Caco-2 (cell line): ENCODE measurements around the gene PRR15L. TPM values are rescaled to one million over a fixed set of nuclear protein-coding genes. Genes with fewer than 3 reads are reported as not detected.
A peak's percentile ranks its signal among the peaks of the same experiment; 100 is the strongest.

Experiments
- BruUV-seq: library from RNA; stranded (reverse); fragments of 400-500 nt; replicated peaks from 2 replicates; lab custom pipeline; 2021; lab: Mats Ljungman, UMichigan
- CTCF ChIA-PET: fragments of 300-600 bp; sonication (Branson Sonifier 250); formaldehyde crosslinking; loops from one replicate; lab custom pipeline; 2022; ENCODE audit warnings: antibody characterized with exemption; lab: Charles Lee
- POLR2A ChIA-PET: fragments of 300-600 bp; sonication (Branson Sonifier 250); formaldehyde crosslinking; loops from one replicate; lab custom pipeline; 2022; ENCODE audit warnings: antibody characterized with exemption; lab: Charles Lee
- DNase-seq, 2 experiments: peaks; one replicate each; pipeline versions ENCODE4 v3.0.0 to v3.0.0-alpha.2; 2020 to 2022
- H3K27me3 ChIP-seq: replicated peaks from 2 replicates; pipeline ENCODE4 v1.6.0; 2011; ENCODE audit warnings: low read length; ENCODE audit not compliant: control insufficient read depth, insufficient read depth
- H3K36me3 ChIP-seq: 2 replicates; pipeline ENCODE4 v1.5.1; 2011; ENCODE audit warnings: low read length; ENCODE audit not compliant: control insufficient read depth, insufficient read depth
- H3K4me1 ChIP-seq: fragments of 250-450 bp; sonication (Bioruptor Pico); 2 replicates; pipeline ENCODE4 v1.5.1; 2020; ENCODE audit warnings: mild to moderate bottlenecking
- H3K4me3 ChIP-seq: 2 replicates; pipeline ENCODE4 v1.5.1; 2011; ENCODE audit warnings: low read depth, mild to moderate bottlenecking, control low read depth, low read length
- H3K9me3 ChIP-seq: fragments of 250-450 bp; sonication (Bioruptor Pico); 2 replicates; pipeline ENCODE4 v1.5.1; 2020; ENCODE audit warnings: mild to moderate bottlenecking, moderate library complexity
- H3K27ac Mint-ChIP-seq: one replicate; pipeline ENCODE4 v1.8.0; 2022; ENCODE audit warnings: mixed read lengths; ENCODE audit not compliant: unreplicated experiment
- H3K27me3 Mint-ChIP-seq: one replicate; pipeline ENCODE4 v1.8.0; 2022; ENCODE audit warnings: mixed read lengths; ENCODE audit not compliant: insufficient read depth, unreplicated experiment
- H3K36me3 Mint-ChIP-seq: one replicate; pipeline ENCODE4 v1.8.0; 2022; ENCODE audit warnings: mild to moderate bottlenecking, mixed read lengths; ENCODE audit not compliant: insufficient read depth, unreplicated experiment
- H3K4me1 Mint-ChIP-seq: one replicate; pipeline ENCODE4 v1.8.0; 2022; ENCODE audit warnings: low read depth, mixed read lengths; ENCODE audit not compliant: unreplicated experiment
- H3K4me3 Mint-ChIP-seq: one replicate; pipeline ENCODE4 v1.8.0; 2022; ENCODE audit warnings: mild to moderate bottlenecking, moderate library complexity, mixed read lengths; ENCODE audit not compliant: unreplicated experiment
- H3K9me3 Mint-ChIP-seq: one replicate; pipeline ENCODE4 v1.8.0; 2022; ENCODE audit warnings: mixed read lengths; ENCODE audit not compliant: unreplicated experiment
- intact Hi-C: fragments of 100-400 bp; cut with micrococcal nuclease; formaldehyde crosslinking; loops from one replicate; pipeline ENCODE4 v1.10.0; 2022; ENCODE audit not compliant: unreplicated experiment
- total RNA-seq: library from RNA; stranded (reverse); gene quantifications from 2 replicates; pipeline ENCODE4 v1.2.3, GENCODE V29; 2022
- TF ChIP-seq, protein P1 (sequence below), 2 experiments: fragments of 200-600 bp in 1 of 2; IDR thresholded peaks; 1 replicate in 1 of 2; 2 replicates in 1 of 2; pipeline versions ENCODE4 v1.5.1 to v1.8.0; 2011 to 2022; ENCODE audit warnings: antibody characterized with exemption in 1 of 2, control low read depth in 1 of 2, inconsistent platforms in 1 of 2, low read depth in 1 of 2, low read length in 1 of 2, mild to moderate bottlenecking in 1 of 2, moderate library complexity in 1 of 2; ENCODE audit not compliant: insufficient read depth in 1 of 2, severe bottlenecking in 1 of 2, unreplicated experiment in 1 of 2

PRR15L gene
- total RNA-seq, 1 experiment from 2014 or later, result 24.3 TPM

DNA sequence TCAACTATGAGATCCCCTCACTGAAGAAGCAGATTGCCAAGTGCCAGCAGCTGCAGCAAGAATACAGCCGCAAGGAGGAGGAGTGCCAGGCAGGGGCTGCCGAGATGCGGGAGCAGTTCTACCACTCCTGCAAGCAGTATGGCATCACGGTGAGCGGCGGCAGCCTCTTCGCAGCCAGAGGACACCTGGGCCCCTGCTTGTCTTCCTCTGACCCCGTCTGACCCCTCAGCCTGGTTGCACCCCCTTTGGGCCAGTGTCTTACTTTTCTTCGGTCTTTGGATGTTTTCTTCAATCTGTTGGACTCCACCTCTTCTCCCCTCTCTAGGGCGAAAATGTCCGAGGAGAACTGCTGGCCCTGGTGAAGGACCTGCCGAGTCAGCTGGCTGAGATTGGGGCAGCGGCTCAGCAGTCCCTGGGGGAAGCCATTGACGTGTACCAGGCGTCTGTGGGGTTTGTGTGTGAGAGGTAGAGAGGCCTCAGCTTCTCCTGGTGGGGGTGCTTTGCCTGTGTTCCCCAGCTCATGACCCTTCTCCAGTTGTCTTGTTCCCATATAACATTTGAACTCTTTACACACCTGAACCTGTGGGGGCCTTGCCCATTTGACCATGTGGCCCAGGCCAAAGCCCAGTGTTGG, 17.6 kb upstream of the PRR15L start:
- ChIA-PET POLR2A (no interaction called here), CTCF (interaction anchor here (1.1 to 1.8 kb wide), 5 partner anchors 10 to 41 kb away, joined by 3 to 8 read pairs (median 5); partner anchors contain the start of gene PNPO)
- H3K4me1 Mint-ChIP-seq, result peaks cover 4% of the 10 kb centered on the region
- BruUV-seq, result no TSS peak
- no peak overlapping the region for H3K27ac Mint-ChIP-seq
- no peaks in the 10 kb centered on the region for H3K27me3 ChIP-seq
- peaks cover 21% of the 10 kb centered on the region for H3K36me3 ChIP-seq
- H3K4me3 Mint-ChIP-seq, result no peak overlapping the region
- H3K4me1 ChIP-seq, result peaks cover 2% of the 10 kb centered on the region
- peak in 1 of 2 experiments; percentile 50 for DNase-seq
- H3K27me3 Mint-ChIP-seq, result no peaks in the 10 kb centered on the region
- peaks cover 53% of the 10 kb centered on the region for H3K36me3 Mint-ChIP-seq
- intact Hi-C loops, result loop anchor here (1.0 kb wide), 1 partner anchor 36 kb away; no protein-coding TSS in a partner anchor
- no peaks in the 10 kb centered on the region for H3K9me3 Mint-ChIP-seq
- H3K4me3 ChIP-seq, result no peak overlapping the region
- TF ChIP-seq, protein P1, sequence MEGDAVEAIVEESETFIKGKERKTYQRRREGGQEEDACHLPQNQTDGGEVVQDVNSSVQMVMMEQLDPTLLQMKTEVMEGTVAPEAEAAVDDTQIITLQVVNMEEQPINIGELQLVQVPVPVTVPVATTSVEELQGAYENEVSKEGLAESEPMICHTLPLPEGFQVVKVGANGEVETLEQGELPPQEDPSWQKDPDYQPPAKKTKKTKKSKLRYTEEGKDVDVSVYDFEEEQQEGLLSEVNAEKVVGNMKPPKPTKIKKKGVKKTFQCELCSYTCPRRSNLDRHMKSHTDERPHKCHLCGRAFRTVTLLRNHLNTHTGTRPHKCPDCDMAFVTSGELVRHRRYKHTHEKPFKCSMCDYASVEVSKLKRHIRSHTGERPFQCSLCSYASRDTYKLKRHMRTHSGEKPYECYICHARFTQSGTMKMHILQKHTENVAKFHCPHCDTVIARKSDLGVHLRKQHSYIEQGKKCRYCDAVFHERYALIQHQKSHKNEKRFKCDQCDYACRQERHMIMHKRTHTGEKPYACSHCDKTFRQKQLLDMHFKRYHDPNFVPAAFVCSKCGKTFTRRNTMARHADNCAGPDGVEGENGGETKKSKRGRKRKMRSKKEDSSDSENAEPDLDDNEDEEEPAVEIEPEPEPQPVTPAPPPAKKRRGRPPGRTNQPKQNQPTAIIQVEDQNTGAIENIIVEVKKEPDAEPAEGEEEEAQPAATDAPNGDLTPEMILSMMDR (IDR thresholded peaks at IDR 0.05; ENCODE audit: insufficient read depth in 1 of 2, low read depth in 1 of 2, low read length in 1 of 2, severe bottlenecking in 1 of 2, unreplicated experiment in 1 of 2), result peak; percentile 29 to 37
- H3K9me3 ChIP-seq, result no peaks in the 10 kb centered on the region

DNA sequence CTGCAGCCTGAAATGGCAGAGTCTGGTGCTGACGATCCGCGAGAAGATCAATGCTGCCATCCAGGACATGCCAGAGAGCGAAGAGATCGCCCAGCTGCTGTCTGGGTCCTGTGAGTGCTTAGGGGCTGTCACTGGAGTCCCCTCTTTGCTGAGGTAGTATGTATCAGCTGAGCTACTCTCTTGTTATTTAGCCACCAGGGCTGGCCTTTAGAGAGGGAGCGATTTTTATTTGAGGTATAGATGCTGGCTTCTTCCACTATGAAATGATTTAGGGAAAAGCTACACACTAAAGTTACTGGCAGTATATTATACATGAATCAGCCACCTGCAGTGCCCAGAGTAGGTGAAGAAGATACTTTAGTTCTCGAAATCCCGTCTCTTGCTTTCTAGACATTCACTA, 15.9 kb upstream of the PRR15L start:
- H3K27me3 ChIP-seq, result no peaks in the 10 kb centered on the region
- Mint-ChIP-seq H3K4me3 (no peak overlapping the region), H3K9me3 (no peaks in the 10 kb centered on the region), H3K4me1 (peaks cover 14% of the 10 kb centered on the region), H3K27ac (no peak overlapping the region), H3K36me3 (peaks cover 46% of the 10 kb centered on the region), H3K27me3 (no peaks in the 10 kb centered on the region)
- BruUV-seq, result no TSS peak
- ChIA-PET CTCF (interaction anchor here (1.2 to 7.0 kb wide), 2 partner anchors 16 to 30 kb away, joined by 3 to 219 read pairs; partner anchors contain the start of genes PNPO and PRR15L), POLR2A (interaction anchor here (0.5 kb wide), 1 partner anchor 48 kb away, joined by 5 read pairs; no protein-coding TSS in a partner anchor)
- H3K4me1 ChIP-seq, result peaks cover 16% of the 10 kb centered on the region
- TF ChIP-seq, protein P1 (IDR thresholded peaks at IDR 0.05; ENCODE audit: insufficient read depth in 1 of 2, low read depth in 1 of 2, low read length in 1 of 2, severe bottlenecking in 1 of 2, unreplicated experiment in 1 of 2), result no peak
- H3K4me3 ChIP-seq, result no peak overlapping the region
- peak in 1 of 2 experiments; percentile 43 for DNase-seq
- intact Hi-C loops, result no loop called here
- no peaks in the 10 kb centered on the region for H3K9me3 ChIP-seq
- peaks cover 8% of the 10 kb centered on the region for H3K36me3 ChIP-seq

DNA sequence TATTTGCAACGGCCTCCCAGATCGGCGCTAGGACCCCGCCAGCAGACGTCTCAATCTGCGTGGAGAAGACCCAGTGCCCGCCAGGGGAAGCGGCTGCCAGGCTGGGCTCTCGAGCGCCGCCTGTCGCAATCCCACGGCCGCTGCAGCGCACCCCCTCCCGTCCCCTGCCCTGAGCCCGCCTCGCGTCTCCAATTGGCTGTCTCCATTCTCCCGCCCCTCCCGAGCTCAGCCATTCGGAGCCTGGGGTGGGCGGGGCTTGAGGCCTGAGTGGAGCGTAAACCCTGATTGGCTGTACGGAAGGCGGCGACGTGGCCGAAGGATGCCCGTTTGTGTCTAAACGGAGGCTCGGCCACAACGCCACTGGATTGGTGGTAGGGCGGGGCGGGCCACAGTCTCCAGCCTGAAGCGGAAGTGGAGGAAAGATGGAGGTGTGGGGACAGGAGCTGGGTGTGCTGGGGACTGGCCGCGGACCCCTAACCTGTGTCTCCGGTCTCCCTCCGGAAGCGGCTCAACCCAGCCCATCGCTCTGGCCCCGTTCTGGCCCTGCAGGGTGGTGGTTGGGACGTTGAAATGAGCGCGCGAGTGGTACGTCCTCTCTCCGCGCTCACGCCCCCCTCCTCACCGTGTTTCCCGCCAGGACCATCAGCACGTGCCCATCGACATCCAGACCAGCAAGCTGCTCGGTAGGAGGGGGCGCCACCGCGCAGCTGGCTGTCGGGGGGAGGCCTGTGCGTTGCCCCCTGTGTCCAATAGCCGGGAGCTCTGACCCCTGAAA, 13.2 kb upstream of the PRR15L start, which contains the start of gene CDK5RAP3:
Gene CDK5RAP3, plus strand, starts transcription at position 389 of the 775 bp plus-strand sequence. Its CDS starts 34 bp downstream, at position 423.
- peaks cover 40% of the 10 kb centered on the region for H3K4me1 ChIP-seq
- H3K27me3 Mint-ChIP-seq, result no peaks in the 10 kb centered on the region
- peak; percentile 100 for DNase-seq
- intact Hi-C loops, result loop anchor here (1.0 to 2.0 kb wide), 7 partner anchors 14 to 130 kb away; partner anchors contain the start of genes CBX1, NFE2L1, PRR15L and SCRN2
- no peaks in the 10 kb centered on the region for H3K9me3 ChIP-seq
- CTCF ChIA-PET, result interaction anchor here (0.5 to 7.0 kb wide), 61 partner anchors 10 to 1026 kb away, joined by 3 to 219 read pairs (median 4); partner anchors contain the start of genes CBX1, LRRC46, MRPL10 and NFE2L1
- peaks cover 24% of the 10 kb centered on the region for H3K36me3 Mint-ChIP-seq
- H3K4me3 Mint-ChIP-seq, result peak within 1 kb of the TSS; percentile 94
- peaks cover 3% of the 10 kb centered on the region; the same call in 1 of the 2 replicates for H3K36me3 ChIP-seq
- BruUV-seq, result no TSS peak
- peaks cover 30% of the 10 kb centered on the region for H3K4me1 Mint-ChIP-seq
- H3K9me3 Mint-ChIP-seq, result no peaks in the 10 kb centered on the region
- peak within 1 kb of the TSS; percentile 92 for H3K27ac Mint-ChIP-seq
- TF ChIP-seq, protein P1 (IDR thresholded peaks at IDR 0.05; ENCODE audit: insufficient read depth in 1 of 2, low read depth in 1 of 2, low read length in 1 of 2, severe bottlenecking in 1 of 2, unreplicated experiment in 1 of 2), result peak; percentile 99 to 100
- POLR2A ChIA-PET, result interaction anchor here (0.5 to 3.2 kb wide), 37 partner anchors 10 to 850 kb away, joined by 3 to 70 read pairs (median 5); partner anchors contain the start of genes LRRC46, MRPL10, NFE2L1 and PNPO
- no peaks in the 10 kb centered on the region for H3K27me3 ChIP-seq
- H3K4me3 ChIP-seq, result peak within 1 kb of the TSS; percentile 72
